Amniotic epithelial cell (primary cell): Measurements from ENCODE around the gene PHYH.
"Not testable (repeated sequence)": the region's sequence is repeated elsewhere in the genome, so short reads cannot be mapped to it uniquely, and the experiment has no call there.

Experiments
- DNase-seq: peaks from one replicate; pipeline ENCODE4 v3.0.0-alpha.2; 2010; ENCODE audit warnings: low read depth

PHYH gene

DNA sequence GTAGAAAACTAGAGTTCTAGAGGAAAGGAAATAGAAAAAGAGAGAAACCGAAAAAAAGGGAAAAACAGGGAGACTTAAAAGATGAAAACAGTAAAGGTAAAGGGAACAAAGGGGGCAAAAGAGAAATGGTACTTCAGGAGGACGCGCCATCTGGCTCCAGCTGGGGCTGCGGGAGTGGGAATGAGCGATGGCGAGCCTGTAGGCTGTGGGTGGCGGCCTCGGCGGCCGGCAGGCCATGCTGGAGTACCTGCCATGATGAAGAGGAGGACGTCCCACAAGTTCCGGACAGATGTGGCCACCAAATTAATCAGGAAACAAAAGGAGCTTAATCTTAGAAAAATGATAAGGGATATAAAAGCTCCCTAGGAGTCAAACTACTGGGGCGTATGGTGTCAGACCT is 21.7 kb upstream of the PHYH start:
- DNase-seq, result no peak

DNA sequence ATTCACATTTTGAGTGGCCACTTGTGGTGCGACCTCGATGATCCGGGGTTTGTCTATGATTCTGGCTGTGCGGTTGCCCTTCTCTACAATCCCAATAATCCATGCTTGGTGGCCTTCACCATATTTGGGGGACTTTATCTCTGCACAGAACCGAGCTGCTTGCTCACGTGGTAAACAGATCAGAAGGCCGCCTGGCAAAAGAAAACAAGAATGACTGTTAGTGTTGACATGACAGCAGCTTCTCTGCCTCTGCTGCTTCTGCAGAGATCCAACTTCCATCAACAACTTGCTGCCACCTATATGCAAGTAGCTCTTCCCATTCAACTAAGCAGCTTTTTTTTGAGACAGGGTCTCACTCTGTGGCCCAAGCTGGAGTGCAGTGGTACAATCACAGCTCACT is 19.3 kb upstream of the PHYH start:
- no peak for DNase-seq

- no peak for DNase-seq
Observed at GRCh38 chr10:13317474-13317873, 17.6 kb upstream of the PHYH start.

DNA sequence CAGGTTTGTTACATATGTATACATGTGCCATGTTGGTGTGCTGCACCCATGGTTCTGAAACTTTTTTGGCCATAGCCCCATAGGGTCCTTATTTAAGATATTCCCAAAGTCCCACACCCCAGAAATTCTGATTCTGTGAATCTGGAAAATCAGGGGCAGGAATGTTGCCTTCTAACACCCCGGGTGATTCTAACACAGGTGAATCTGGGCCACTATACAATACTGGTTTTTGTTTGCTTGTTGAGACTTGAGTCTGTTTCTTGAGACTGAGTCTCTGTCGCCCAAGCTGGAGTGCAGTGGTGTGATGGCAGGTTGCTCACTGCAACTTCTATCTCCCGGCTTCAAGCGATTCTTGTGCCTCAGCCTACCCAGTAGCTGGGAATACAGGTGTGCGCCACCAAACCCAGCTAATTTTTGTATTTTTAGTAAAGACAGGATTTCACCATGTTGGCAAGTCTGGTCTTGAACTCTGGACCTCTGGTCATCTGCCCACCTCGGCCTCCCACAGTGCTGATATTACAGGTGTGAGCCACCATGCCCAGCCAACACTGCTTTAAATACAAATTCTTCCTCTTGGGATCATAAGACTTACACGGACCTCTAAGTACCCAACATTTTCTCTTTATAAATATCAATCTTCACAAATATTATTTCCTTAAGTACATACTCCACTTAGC is 16.9 kb upstream of the PHYH start:
- DNase-seq, result no peak

GRCh38 chr10:13315361-13315760 is 15.5 kb upstream of the PHYH start:
- no peak for DNase-seq

- DNase-seq, result no peak
Observed at GRCh38 chr10:13311177-13311575, 11.3 kb upstream of the PHYH start.

GRCh38 chr10:13310518-13311176 is 10.8 kb upstream of the PHYH start:
- no peak for DNase-seq

- no peak for DNase-seq
Observed at GRCh38 chr10:13309792-13310191, 9.9 kb upstream of the PHYH start.

- DNase-seq, result no peak
Observed at GRCh38 chr10:13308096-13308495, 8.2 kb upstream of the PHYH start.

DNA sequence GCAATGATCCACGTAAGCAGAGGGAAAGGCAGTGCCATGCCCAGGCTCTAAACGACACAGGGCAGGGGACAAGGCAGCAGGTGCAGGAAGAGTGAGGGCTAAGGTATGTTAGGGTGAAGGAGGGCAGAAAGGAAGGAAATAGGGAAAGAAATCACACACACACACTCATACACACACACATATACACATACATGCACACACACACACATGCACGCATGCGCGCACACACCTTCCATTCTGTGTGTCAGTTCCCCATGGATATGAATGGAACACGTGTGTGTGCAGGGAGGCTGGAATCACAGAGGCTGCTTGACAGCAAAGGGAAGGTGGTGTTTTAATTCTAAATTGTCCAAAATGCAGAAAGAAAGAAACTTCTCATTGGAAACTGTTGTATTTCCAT is 6.2 kb upstream of the PHYH start:
- no peak for DNase-seq

GRCh38 chr10:13302821-13303555 is 3.1 kb upstream of the PHYH start:
- no peak for DNase-seq

- DNase-seq, result no peak
Observed at GRCh38 chr10:13298748-13299436, 972 bp downstream of the PHYH start.

- no peak for DNase-seq
Observed at GRCh38 chr10:13296476-13296875, 3.4 kb downstream of the PHYH start.

DNA sequence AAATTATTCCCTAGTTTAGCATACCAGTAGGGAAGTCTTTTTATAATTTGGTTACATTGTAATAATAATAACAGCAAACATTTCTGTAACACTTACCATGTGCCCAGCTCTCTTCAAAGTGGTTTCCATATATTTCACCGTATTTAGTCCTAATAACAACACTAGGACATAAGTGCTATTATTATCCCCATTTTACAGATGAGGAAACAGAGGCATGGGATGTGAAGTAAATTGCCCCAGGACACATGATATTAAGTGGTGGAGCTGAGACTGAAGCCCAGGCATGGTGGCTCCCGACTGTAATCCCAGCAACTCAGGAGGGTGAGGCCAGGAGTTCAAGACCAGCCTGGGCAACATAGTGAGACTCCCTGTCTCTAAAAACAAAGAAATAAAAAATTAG is 5.1 kb downstream of the PHYH start:
- DNase-seq, result no peak

- DNase-seq, result no peak
Observed at GRCh38 chr10:13291821-13292773, 7.8 kb downstream of the PHYH start.

- DNase-seq, result no peak
Observed at GRCh38 chr10:13291061-13291460, 8.8 kb downstream of the PHYH start.

GRCh38 chr10:13284050-13284449 is 15.8 kb downstream of the PHYH start:
- DNase-seq, result no peak

DNA sequence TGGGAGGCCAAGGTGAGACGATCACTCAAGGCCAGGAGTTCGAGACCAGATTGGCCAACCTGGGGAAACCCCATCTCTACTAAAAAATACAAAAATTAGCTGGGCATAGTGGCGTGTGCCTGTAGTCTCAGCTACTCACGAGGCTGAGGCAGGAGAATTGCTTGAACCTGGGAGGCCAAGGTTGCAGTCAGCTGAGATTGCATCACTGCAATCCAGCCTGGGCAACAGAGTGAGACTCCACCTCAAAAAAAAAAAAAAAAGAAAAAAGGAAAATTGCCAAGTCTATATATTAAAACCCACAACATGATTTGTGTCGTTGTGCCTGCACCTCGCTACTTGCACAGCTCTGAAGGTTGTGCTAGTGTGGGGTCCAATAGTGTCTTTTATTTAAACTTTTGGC is 17.5 kb downstream of the PHYH start:
- not testable (repeated sequence) for DNase-seq

GRCh38 chr10:13276749-13277365 is 23.0 kb downstream of the PHYH start:
- DNase-seq, result peak; percentile 16

GRCh38 chr10:13276146-13276545 is 23.7 kb downstream of the PHYH start:
- DNase-seq, result not testable (repeated sequence)

DNA sequence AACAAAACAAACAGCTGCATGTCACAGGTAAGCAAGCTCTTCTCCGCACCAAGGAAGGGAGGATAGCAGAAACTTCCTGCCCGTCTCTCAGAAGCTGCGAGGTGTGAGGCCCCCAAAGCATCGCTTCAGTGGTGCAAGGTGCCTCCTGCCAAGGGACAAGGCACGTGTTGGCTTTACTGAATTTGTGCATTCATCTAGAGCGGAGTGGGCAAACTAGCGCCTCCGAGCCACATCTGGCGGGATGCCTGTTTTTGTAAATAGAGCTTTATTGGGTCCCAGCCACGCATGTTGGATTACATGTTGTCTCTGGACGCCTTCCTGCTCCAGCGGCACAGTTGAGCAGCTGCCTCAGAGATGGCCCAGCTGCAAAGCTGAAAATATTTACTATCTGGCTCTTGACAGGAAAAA is 27.7 kb downstream of the PHYH start:
- DNase-seq, result no peak
